ENCODE measurements around the gene SLCO2A1.

The SLCO2A1 gene

GRCh38 chr3:133949438-133949837, 80.3 kb downstream of the SLCO2A1 start:
- no peak for DNase-seq (ENCODE audit: low spot score)

- DNase-seq (ENCODE audit: low spot score) = no peak
Observed at GRCh38 chr3:133948996-133949395, 80.7 kb downstream of the SLCO2A1 start.

- DNase-seq (ENCODE audit: low spot score) = no peak
Observed at GRCh38 chr3:133948131-133948810, 81.5 kb downstream of the SLCO2A1 start.

- DNase-seq (ENCODE audit: low spot score) = peak; percentile 29
Observed at GRCh38 chr3:133945381-133946095, 84.2 kb downstream of the SLCO2A1 start.

GRCh38 chr3:133944641-133945380, 84.9 kb downstream of the SLCO2A1 start:
- DNase-seq (ENCODE audit: low spot score) = peak; percentile 31

GRCh38 chr3:133944181-133944580, 85.5 kb downstream of the SLCO2A1 start:
- peak; percentile 74 for DNase-seq (ENCODE audit: low spot score)

- peak; percentile 64 for DNase-seq (ENCODE audit: low spot score)
Observed at GRCh38 chr3:133943639-133944141, 86.0 kb downstream of the SLCO2A1 start.

GRCh38 chr3:133943031-133943535, 86.6 kb downstream of the SLCO2A1 start:
- DNase-seq (ENCODE audit: low spot score) = no peak

GRCh38 chr3:133941415-133941821, 88.3 kb downstream of the SLCO2A1 start:
- DNase-seq (ENCODE audit: low spot score) = peak; percentile 67

GRCh38 chr3:133940536-133940935, 89.2 kb downstream of the SLCO2A1 start:
- no peak for DNase-seq (ENCODE audit: low spot score)

GRCh38 chr3:133939463-133939835, 90.3 kb downstream of the SLCO2A1 start:
- no peak for DNase-seq (ENCODE audit: low spot score)

- no peak for DNase-seq (ENCODE audit: low spot score)
Observed at GRCh38 chr3:133938770-133939462, 90.8 kb downstream of the SLCO2A1 start.

GRCh38 chr3:133937756-133938601, 91.7 kb downstream of the SLCO2A1 start:
- peak; percentile 54 for DNase-seq (ENCODE audit: low spot score)

GRCh38 chr3:133937061-133937686, 92.6 kb downstream of the SLCO2A1 start:
- no peak for DNase-seq (ENCODE audit: low spot score)

GRCh38 chr3:133935843-133936769, 93.6 kb downstream of the SLCO2A1 start:
- DNase-seq (ENCODE audit: low spot score) = no peak

GRCh38 chr3:133934996-133935842, 94.5 kb downstream of the SLCO2A1 start:
- DNase-seq (ENCODE audit: low spot score) = no peak

GRCh38 chr3:133934073-133934970, 95.4 kb downstream of the SLCO2A1 start:
- no peak for DNase-seq (ENCODE audit: low spot score)
